Suprapubic skin (tissue), 4 donors: ENCODE measurements around the gene ANO8. TPM values are rescaled to one million over a fixed set of nuclear protein-coding genes. Genes with fewer than 3 reads are reported as not detected.

Source experiments
- DNase-seq, 2 donors: peaks; one replicate each; pipeline ENCODE4 v3.0.0-alpha.2; 2019; ENCODE audit warnings: low spot score in 2 of 2
- H3K27ac ChIP-seq: fragments of 200-600 bp; sonication (generic); one replicate; pipeline ENCODE4 v1.5.1; 2019
- H3K27me3 ChIP-seq: fragments of 200-600 bp; sonication (generic); one replicate; pipeline ENCODE4 v1.5.1; 2019
- H3K36me3 ChIP-seq: fragments of 200-600 bp; sonication (generic); one replicate; pipeline ENCODE4 v1.5.1; 2019
- H3K4me1 ChIP-seq: fragments of 200-600 bp; sonication (generic); one replicate; pipeline ENCODE4 v1.5.1; 2019
- H3K4me3 ChIP-seq: fragments of 200-600 bp; sonication (generic); one replicate; pipeline ENCODE4 v1.5.1; 2019; ENCODE audit warnings: mild to moderate bottlenecking
- H3K9me3 ChIP-seq: fragments of 200-600 bp; sonication (generic); one replicate; pipeline ENCODE4 v1.5.1; 2019
- EP300 ChIP-seq: sonication (generic); formaldehyde crosslinking; IDR thresholded peaks from one replicate; pipeline ENCODE4 v1.6.1; 2017; ENCODE audit warnings: antibody characterized with exemption
- POLR2A ChIP-seq, 2 donors: fragments of 450-650 bp; IDR thresholded peaks; one replicate each; pipeline ENCODE4 v1.6.1; 2017; ENCODE audit warnings: antibody characterized with exemption in 2 of 2, mild to moderate bottlenecking in 2 of 2, moderate library complexity in 2 of 2
- POLR2AphosphoS5 ChIP-seq, 3 donors: sonication (generic); formaldehyde crosslinking; IDR thresholded peaks; one replicate each; pipeline ENCODE4 v1.6.1; 2017; ENCODE audit warnings: antibody characterized with exemption in 3 of 3
- WGBS: methylation state at CpG from one replicate; pipeline ENCODE4 v1.1.5; 2018; 5-methylcytosine and 5-hydroxymethylcytosine counted together
- total RNA-seq, 4 donors: library from RNA; depleted of rRNA; stranded (reverse); fragments of >200 nt; gene quantifications; one replicate each; pipeline ENCODE4 v1.1.0, GENCODE V29; 2016
- TF ChIP-seq, protein P1 (sequence below), 2 donors: fragments of 200-600 bp in 1 of 2; fragments of 450-650 bp in 1 of 2; sonication (generic) in 1 of 2; IDR thresholded peaks; one replicate each; pipeline ENCODE4 v1.5.1; 2016 to 2019; ENCODE audit warnings: antibody characterized with exemption in 2 of 2, mild to moderate bottlenecking in 1 of 2, moderate library complexity in 1 of 2

The ANO8 gene
- total RNA-seq, 4 donors from 2014 or later, result 29.9 to 47.1 (median 37.1) TPM

DNA sequence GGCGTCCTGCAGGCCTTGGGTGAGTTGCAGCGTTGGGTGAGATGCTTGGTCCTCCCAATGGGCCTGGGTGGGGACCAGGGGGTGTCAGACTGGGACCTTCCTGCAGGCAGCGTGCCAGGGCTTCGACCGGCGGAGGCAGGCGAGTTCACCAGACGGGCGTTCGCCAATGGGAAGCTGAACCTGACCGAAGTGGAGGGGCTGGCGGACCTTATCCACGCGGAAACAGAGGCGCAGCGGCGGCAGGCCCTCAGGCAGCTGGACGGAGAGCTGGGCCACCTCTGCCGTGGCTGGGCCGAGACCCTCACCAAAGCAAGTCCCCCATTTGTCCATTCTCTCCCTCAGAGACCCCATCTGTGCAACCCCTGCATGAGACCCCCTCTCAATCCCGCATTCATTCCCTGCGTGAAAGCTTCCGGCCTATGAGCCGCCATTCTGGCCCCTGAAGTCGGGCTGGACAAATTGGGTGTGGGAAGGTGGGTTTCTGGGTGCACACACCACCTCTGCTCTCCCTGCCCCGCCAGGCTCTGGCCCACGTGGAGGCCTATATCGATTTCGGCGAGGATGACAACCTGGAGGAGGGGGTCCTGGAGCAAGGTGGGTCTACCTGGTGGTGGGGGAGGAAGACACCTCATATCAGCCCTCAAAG lies 3.9 kb upstream of the ANO8 start:
- H3K36me3 ChIP-seq, result peaks cover 12% of the 10 kb centered on the region
- TF ChIP-seq POLR2A (IDR thresholded peaks at IDR 0.05) (no peak), POLR2AphosphoS5 (IDR thresholded peaks at IDR 0.05) (no peak)
- 89% methylated on average over 19 of the region's 30 CpGs for WGBS
- H3K27ac ChIP-seq, result no peak overlapping the region
- peak overlapping the region; percentile 65 for H3K4me3 ChIP-seq
- peak in 1 of 2 donors; percentile 74 for DNase-seq
- no peaks in the 10 kb centered on the region for H3K9me3 ChIP-seq
- H3K4me1 ChIP-seq, result peaks cover 46% of the 10 kb centered on the region
- H3K27me3 ChIP-seq, result no peaks in the 10 kb centered on the region

DNA sequence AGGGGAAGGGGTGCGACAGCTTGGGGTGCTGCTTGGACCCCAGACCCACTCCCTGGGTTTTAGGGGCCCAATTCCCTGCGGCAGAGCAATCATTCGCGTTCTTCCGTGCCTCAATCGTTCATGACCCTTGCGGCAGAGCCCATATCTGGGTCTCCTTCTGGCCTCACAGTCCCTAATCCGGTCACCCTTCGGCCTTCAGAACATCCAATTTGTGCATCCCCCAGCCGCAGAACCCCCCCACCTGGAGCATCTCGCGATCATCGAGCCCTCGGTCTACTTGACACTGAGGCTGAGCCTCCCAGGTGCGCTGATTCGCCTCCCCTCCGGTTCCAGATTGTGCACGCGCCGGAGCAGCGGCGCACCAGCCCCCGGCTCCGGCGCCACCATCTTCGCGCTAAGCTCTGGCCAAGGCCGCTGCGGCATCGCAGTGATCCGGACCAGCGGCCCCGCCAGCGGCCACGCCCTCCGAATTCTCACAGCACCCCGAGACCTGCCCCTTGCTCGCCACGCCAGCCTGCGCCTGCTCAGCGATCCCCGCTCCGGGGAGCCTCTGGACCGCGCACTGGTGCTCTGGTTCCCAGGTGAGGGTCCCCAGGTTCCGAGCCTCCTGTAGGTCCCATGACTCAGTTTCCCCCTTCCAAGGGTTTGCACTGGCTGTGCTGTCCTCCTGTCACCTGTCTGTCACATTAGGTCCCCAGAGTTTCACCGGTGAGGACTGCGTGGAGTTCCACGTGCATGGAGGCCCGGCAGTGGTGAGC lies 3.2 kb upstream of the ANO8 start:
- Histone ChIP-seq H3K27ac (peak overlapping the region; percentile 91), H3K9me3 (no peaks in the 10 kb centered on the region), H3K36me3 (peaks cover 12% of the 10 kb centered on the region), H3K4me3 (peak overlapping the region; percentile 65), H3K27me3 (no peaks in the 10 kb centered on the region), H3K4me1 (peaks cover 50% of the 10 kb centered on the region)
- peak in 1 of 2 donors; percentile 73 for DNase-seq
- 0% methylated on average over 5 of the region's 50 CpGs for WGBS
- TF ChIP-seq POLR2A (IDR thresholded peaks at IDR 0.05) (no peak), POLR2AphosphoS5 (IDR thresholded peaks at IDR 0.05) (no peak)

DNA sequence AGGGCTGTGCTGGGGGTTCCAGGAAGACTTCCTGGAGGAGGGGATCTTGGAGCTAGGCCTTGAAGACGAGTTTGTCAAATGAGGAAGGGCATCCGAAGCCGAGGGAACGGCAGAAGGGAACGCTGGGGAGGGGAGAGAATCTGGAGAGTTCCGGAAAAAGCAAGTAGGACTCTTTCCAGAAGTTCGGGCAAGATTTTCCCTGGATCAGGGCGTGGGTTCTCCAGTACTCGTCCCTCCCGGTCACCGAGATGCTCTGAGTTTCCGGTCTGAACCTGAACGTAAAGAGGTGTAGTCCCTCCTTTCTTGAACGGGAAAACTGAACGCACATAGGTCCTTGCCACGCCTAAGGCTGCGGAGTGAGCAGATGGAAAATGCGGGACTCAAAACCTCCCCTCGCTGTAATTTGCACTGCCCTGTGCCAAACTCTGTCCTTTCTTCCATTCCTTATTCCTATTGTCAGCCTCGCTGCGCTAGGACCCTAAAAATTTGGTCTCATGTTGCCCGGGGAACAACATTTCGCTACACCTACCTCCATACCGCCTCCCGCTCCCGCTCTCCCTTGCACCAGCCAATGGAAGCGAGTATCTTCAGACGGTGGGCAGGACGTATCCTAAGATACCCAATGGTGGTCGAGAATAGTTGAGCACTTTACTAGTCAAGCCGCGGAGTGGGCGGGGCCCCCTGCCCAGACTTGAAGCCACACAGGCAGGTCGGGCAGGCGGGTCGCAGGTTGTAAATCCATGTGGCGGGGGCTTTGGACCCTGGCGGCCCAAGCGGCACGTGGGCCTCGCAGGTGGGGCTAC lies 2.4 kb upstream of the ANO8 start, which contains the start of gene GTPBP3:
TSS of gene GTPBP3 (plus strand) at position 682 of the 803 bp plus-strand sequence. CDS start at position 741, 59 bp downstream.
- H3K4me3 ChIP-seq, result peak within 1 kb of the TSS; percentile 65
- WGBS, result under 1% methylated on average over 41 of the region's 41 CpGs
- H3K9me3 ChIP-seq, result no peaks in the 10 kb centered on the region
- H3K27me3 ChIP-seq, result no peaks in the 10 kb centered on the region
- peak within 1 kb of the TSS; percentile 91 for H3K27ac ChIP-seq
- peak; percentile 99 for DNase-seq
- H3K36me3 ChIP-seq, result peaks cover 9% of the 10 kb centered on the region
- H3K4me1 ChIP-seq, result peaks cover 50% of the 10 kb centered on the region
- TF ChIP-seq POLR2AphosphoS5 (IDR thresholded peaks at IDR 0.05), result peak in 2 of 3 donors; percentile 67 to 71
- TF ChIP-seq POLR2A (IDR thresholded peaks at IDR 0.05), result no peak

DNA sequence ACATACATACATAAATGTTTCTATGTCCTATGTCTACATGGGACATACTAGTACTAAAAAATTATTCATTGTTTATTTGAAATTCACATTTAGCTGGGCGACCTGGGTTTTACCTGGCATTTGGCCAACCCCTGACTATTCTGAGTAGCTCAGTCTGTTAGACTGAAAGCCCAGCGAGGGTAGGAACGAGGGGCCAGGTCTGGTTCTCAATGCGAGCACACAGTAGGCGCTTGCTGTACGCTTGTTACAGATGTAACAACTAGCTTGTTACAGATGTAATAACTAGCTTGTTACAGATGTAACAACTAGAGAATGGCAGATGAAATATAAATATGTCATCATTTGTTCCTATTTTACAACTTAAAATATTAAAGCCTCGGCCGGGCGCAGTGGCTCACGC lies 920 bp upstream of the ANO8 start:
- WGBS, result 59% methylated on average over 10 of the region's 10 CpGs
- Histone ChIP-seq H3K4me3 (peak overlapping the region; percentile 74), H3K27me3 (no peaks in the 10 kb centered on the region)

DNA sequence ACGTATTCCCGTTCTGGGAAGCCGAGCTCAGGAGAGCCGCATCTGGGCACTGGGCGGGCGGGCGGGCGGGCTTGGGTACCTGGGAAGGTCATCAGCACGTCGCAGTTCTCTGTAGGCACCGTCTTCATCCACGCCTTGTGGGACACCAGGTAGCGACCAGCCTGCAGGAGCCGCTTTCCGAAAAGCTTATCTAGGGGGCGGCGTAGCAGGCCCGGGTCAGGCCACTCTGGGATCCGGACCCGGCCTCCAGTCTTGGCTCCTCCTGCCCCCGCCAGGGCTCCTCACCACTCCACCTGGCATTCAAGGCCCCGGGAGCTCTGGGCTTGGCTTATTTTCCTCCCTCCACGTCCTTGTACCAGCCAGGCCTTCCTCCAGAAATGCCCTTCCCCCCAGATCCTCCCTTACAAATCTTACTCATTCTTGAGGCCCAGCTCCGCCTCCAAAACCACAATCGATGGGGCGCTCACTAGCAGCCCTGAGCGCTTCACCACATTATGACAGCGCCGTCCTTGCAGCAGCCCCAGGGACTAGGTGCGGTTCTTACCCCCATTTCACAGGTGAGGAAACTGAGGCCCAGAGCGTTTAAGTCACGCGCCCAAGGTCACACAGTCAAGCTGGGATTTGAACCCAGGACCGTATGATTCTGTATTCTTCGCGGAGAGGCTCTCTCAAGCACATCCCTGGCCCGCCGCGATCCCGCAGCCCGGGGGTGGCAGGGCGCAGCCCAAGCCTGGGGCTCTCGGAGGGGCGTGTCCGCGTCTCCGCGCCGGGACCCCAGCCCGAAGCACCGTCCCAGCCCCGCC lies 843 bp downstream of the ANO8 start:
- no peaks in the 10 kb centered on the region for H3K9me3 ChIP-seq
- peaks cover 13% of the 10 kb centered on the region for H3K27me3 ChIP-seq
- peaks cover 51% of the 10 kb centered on the region for H3K4me1 ChIP-seq
- no peaks in the 10 kb centered on the region for H3K36me3 ChIP-seq
- 31% methylated on average over 18 of the region's 52 CpGs for WGBS
- H3K27ac ChIP-seq, result peak overlapping the region; percentile 78
- peak overlapping the region; percentile 74 for H3K4me3 ChIP-seq
- DNase-seq, result peak in 1 of 2 donors; percentile 76
- TF ChIP-seq POLR2AphosphoS5 (IDR thresholded peaks at IDR 0.05) (no peak), POLR2A (IDR thresholded peaks at IDR 0.05) (no peak), EP300 (no peak)
- TF ChIP-seq, protein P1, sequence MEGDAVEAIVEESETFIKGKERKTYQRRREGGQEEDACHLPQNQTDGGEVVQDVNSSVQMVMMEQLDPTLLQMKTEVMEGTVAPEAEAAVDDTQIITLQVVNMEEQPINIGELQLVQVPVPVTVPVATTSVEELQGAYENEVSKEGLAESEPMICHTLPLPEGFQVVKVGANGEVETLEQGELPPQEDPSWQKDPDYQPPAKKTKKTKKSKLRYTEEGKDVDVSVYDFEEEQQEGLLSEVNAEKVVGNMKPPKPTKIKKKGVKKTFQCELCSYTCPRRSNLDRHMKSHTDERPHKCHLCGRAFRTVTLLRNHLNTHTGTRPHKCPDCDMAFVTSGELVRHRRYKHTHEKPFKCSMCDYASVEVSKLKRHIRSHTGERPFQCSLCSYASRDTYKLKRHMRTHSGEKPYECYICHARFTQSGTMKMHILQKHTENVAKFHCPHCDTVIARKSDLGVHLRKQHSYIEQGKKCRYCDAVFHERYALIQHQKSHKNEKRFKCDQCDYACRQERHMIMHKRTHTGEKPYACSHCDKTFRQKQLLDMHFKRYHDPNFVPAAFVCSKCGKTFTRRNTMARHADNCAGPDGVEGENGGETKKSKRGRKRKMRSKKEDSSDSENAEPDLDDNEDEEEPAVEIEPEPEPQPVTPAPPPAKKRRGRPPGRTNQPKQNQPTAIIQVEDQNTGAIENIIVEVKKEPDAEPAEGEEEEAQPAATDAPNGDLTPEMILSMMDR (IDR thresholded peaks at IDR 0.05), result no peak

More for the DNA sequence above, 920 bp upstream of the ANO8 start:
- Histone ChIP-seq H3K36me3 (no peaks in the 10 kb centered on the region), H3K9me3 (no peaks in the 10 kb centered on the region), H3K4me1 (peaks cover 48% of the 10 kb centered on the region), H3K27ac (peak overlapping the region; percentile 19)
- TF ChIP-seq POLR2AphosphoS5 (IDR thresholded peaks at IDR 0.05) (no peak), POLR2A (IDR thresholded peaks at IDR 0.05) (no peak), EP300 (no peak)
- TF ChIP-seq, protein P1 (IDR thresholded peaks at IDR 0.05), result no peak
- no peak for DNase-seq
